Duodenal mucosa (tissue), 2 donors: ENCODE data around the gene ELP4.
A peak's percentile ranks its signal among the peaks of the same experiment; 100 is the strongest.

Experiments used
- H3K27ac ChIP-seq: one replicate; pipeline ENCODE4 v1.7.0; 2013; ENCODE audit warnings: low read depth, low read length
- H3K27me3 ChIP-seq, 2 donors: one replicate each; pipeline ENCODE4 v1.7.0; 2013; ENCODE audit warnings: low read length in 2 of 2, control low read depth in 1 of 2; ENCODE audit not compliant: insufficient read depth in 2 of 2, control insufficient read depth in 1 of 2
- H3K36me3 ChIP-seq, 2 donors: one replicate each; pipeline ENCODE4 v1.7.0; 2013; ENCODE audit warnings: low read length in 2 of 2, control low read depth in 1 of 2; ENCODE audit not compliant: insufficient read depth in 2 of 2, control insufficient read depth in 1 of 2
- H3K4me1 ChIP-seq, 2 donors: one replicate each; pipeline ENCODE4 v1.7.0; 2013; ENCODE audit warnings: low read length in 2 of 2, control low read depth in 1 of 2; ENCODE audit not compliant: insufficient read depth in 2 of 2, control insufficient read depth in 1 of 2
- H3K4me3 ChIP-seq, 2 donors: one replicate each; pipeline ENCODE4 v1.7.0; 2013; ENCODE audit warnings: low read length in 2 of 2, low read depth in 1 of 2
- H3K9ac ChIP-seq, 2 donors: one replicate each; pipeline ENCODE4 v1.7.0; 2013; ENCODE audit warnings: low read length in 2 of 2, low read depth in 1 of 2
- H3K9me3 ChIP-seq, 2 donors: one replicate each; pipeline ENCODE4 v1.7.0; 2013; ENCODE audit warnings: low read length in 2 of 2, control low read depth in 1 of 2; ENCODE audit not compliant: control insufficient read depth in 1 of 2

Gene ELP4

DNA sequence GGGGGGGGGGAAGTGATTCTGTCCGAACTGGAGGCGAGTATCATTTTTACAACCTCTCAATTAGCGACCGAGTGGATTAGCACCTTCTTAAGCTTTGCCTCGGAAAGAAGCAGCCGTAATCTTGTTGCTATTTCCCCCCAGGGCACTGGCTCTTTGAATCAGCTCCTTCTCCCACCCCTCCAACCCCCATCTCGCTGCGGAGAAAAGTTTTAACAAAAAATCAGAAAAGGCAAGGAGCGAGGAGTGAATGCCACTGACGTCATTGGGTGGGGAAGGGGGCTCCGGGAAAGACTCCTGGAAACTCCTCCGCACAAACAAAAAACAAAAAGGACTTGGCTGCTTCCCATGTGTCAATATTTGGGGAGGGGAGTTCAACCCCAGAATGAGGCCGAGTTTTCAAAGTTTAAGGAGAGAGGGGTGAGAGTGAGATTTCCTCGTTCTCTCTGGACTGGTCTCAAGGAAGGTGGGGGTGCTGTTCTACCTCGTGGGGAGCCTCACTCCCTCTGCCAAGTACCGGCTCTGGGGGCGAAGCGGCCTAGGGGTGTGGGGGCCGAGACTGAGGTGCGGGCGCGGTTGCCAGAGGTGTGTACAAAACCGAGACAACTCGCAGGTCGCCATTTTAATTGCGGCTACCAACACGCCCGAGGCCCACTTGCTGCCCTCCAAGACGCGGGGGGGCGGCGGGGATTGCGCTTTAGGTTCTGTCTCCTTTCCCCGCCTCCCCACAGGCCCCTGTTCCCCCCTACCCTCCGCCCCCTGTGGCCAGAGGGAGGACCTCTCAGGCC is 304.0 kb downstream of the ELP4 start:
- H3K27me3 ChIP-seq = peaks cover 91 to 92% of the 10 kb centered on the region in 2 donors
- no peak overlapping the region for H3K9ac ChIP-seq
- H3K27ac ChIP-seq = no peak overlapping the region
- H3K4me1 ChIP-seq = peaks cover 54 to 56% of the 10 kb centered on the region in 2 donors
- no peaks in the 10 kb centered on the region for H3K36me3 ChIP-seq
- no peaks in the 10 kb centered on the region for H3K9me3 ChIP-seq
- peak overlapping the region in 1 of 2 donors; percentile 56 for H3K4me3 ChIP-seq

DNA sequence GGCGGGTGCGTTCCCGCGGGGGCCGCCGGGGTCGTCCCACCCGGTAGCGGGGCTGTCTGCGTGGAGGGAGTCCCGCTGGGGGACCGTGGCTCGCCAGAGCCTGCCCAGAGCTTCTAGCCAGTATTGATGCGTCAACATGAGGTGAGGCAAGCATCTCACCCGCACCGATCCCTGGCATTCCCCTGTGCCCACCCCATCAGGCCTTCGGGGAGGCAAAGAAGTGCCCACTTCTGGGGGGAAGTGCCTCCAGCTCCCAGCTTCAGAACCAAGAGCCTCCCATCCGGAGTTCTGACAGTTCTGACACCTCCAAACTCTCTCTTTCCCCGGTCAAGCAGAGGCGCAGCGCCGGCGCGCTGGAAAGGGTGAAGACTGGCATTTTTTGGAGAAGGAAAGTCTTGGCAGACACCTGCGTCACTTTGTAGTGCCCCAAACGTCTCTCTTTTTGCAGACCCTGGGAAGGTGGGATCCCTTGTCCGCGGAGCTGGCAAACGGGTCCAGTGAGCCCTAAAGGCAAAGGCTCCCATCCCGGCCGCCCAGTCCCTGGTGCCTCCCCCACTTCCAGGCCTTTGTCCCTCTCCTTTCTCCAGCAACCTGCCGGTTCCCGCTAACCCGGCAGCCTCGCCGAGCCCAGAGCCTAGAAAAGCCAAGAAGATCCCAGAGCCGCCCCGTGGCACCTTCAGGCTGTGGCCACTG is 304.8 kb downstream of the ELP4 start:
- Histone ChIP-seq H3K4me3 (no peak overlapping the region), H3K27me3 (peaks cover 90 to 92% of the 10 kb centered on the region in 2 donors), H3K27ac (no peak overlapping the region), H3K9ac (no peak overlapping the region), H3K36me3 (no peaks in the 10 kb centered on the region), H3K4me1 (peaks cover 54% of the 10 kb centered on the region in 2 donors), H3K9me3 (no peaks in the 10 kb centered on the region)

DNA sequence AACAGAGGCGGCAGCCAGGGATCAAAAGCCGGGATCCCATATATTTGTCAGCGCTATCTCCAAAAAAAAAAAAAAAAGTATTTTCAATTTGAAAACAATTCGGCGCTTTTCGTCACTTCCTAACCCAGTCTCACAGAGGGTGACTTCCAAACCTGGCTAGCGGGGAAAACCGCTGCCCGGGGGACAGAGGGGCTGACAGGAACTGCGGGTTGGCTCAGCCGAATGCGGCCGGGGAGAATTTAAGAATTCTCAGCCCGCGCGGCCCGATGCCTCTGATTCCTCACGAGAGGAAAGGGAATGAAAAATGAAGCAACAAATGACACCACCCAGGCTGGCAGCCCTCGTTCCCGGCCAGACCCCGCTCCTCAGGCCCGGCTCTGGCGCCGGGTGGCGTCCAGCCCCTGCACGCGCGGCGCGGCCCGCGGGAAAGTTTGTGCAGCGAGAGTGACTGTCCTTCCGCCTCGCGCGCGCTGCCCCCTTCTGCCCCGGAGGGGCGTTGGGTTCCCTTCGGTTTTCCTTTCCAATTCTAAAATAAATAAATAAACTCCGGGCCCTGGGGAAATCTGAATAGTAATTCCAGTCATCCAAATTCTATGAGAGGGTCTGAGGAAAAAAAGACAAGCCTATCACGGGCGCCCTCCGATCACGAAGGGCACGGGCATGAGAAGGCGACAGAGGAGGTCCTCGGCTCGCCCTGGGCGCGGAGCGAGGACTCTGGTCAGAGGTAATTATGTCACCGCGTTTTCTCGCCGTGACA is 306.3 kb downstream of the ELP4 start:
- Histone ChIP-seq H3K4me1 (peaks cover 41 to 50% of the 10 kb centered on the region in 2 donors), H3K9me3 (no peaks in the 10 kb centered on the region), H3K9ac (no peak overlapping the region), H3K4me3 (peak overlapping the region in 1 of 2 donors; percentile 45), H3K27ac (no peak overlapping the region), H3K36me3 (no peaks in the 10 kb centered on the region), H3K27me3 (peaks cover 91 to 94% of the 10 kb centered on the region in 2 donors)

DNA sequence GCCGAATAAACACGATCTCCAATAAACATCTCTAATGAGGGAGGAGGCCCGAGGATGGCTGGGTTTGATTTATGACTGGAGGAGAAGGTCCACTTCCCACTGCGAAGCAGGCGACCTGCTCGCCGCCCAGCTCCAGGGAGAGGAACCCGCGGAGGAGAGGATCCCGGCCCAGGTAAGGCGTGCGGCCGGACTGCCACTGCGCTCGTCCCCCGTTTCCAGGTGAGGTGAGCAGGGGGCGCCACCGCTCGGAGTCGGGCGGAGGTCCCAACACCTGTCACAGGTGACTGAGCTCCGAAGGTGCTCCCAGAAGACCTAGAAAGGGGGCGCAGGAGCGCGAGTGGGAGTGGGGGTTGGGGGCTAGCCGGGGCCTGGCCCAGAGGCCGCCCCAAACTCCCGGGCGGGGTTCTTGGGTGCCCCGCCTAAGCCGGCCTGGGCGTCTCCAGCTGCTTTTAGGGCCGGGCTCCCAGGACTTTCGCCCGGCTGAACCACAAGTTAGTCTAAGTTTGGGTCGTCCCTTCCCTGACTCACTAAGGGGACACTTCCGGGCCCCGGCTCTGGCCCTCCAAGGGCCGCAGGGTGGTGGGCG is 307.0 kb downstream of the ELP4 start:
- Histone ChIP-seq H3K9ac (no peak overlapping the region), H3K4me3 (peak overlapping the region; percentile 35 to 45), H3K9me3 (no peaks in the 10 kb centered on the region), H3K4me1 (peaks cover 36 to 44% of the 10 kb centered on the region in 2 donors), H3K27me3 (peaks cover 90 to 98% of the 10 kb centered on the region in 2 donors), H3K27ac (no peak overlapping the region), H3K36me3 (no peaks in the 10 kb centered on the region)

- Histone ChIP-seq H3K27me3 (peaks cover 92 to 98% of the 10 kb centered on the region in 2 donors), H3K9ac (no peak overlapping the region), H3K27ac (no peak overlapping the region)
Measured at GRCh38 chr11:31817054-31817620, 307.6 kb downstream of the ELP4 start.

GRCh38 chr11:31817621-31818424 is 308.3 kb downstream of the ELP4 start:
- H3K4me1 ChIP-seq = peaks cover 24 to 33% of the 10 kb centered on the region in 2 donors
- H3K27ac ChIP-seq = no peak overlapping the region
- H3K36me3 ChIP-seq = no peaks in the 10 kb centered on the region
- no peaks in the 10 kb centered on the region for H3K9me3 ChIP-seq
- H3K9ac ChIP-seq = no peak overlapping the region
- H3K27me3 ChIP-seq = peaks cover 92 to 98% of the 10 kb centered on the region in 2 donors
- H3K4me3 ChIP-seq = peak overlapping the region; percentile 16 to 43

More at GRCh38 chr11:31817054-31817620, 307.6 kb downstream of the ELP4 start:
- Histone ChIP-seq H3K9me3 (no peaks in the 10 kb centered on the region), H3K4me3 (peak overlapping the region; percentile 36 to 43), H3K4me1 (peaks cover 31 to 40% of the 10 kb centered on the region in 2 donors), H3K36me3 (no peaks in the 10 kb centered on the region)

GRCh38 chr11:31818425-31818755 is 308.8 kb downstream of the ELP4 start:
- Histone ChIP-seq H3K9ac (no peak overlapping the region), H3K4me3 (no peak overlapping the region), H3K27me3 (peaks cover 95 to 99% of the 10 kb centered on the region in 2 donors), H3K9me3 (no peaks in the 10 kb centered on the region), H3K36me3 (no peaks in the 10 kb centered on the region), H3K4me1 (peaks cover 21 to 31% of the 10 kb centered on the region in 2 donors), H3K27ac (no peak overlapping the region)

- H3K9ac ChIP-seq = no peak overlapping the region
- H3K36me3 ChIP-seq = no peaks in the 10 kb centered on the region
- H3K4me3 ChIP-seq = no peak overlapping the region
- peaks cover 94 to 99% of the 10 kb centered on the region in 2 donors for H3K27me3 ChIP-seq
- H3K9me3 ChIP-seq = no peaks in the 10 kb centered on the region
- H3K4me1 ChIP-seq = peaks cover 17 to 26% of the 10 kb centered on the region in 2 donors
- H3K27ac ChIP-seq = no peak overlapping the region
Measured at GRCh38 chr11:31818874-31819331, 309.3 kb downstream of the ELP4 start.
